LHCN-M2 (cell line): ENCODE data around the gene SCUBE2. TPM values are rescaled to one million over a fixed set of nuclear protein-coding genes. Genes with fewer than 3 reads are reported as not detected.

Experiments
- DNase-seq: peaks from one replicate; pipeline ENCODE4 v3.0.0-alpha.2; 2012; ENCODE audit warnings: low read depth
- polyA plus RNA-seq: library from polyadenylated mRNA; unstranded; fragments of >200 nt; gene quantifications from one replicate; pipeline ENCODE4 v1.2.1, GENCODE V29; 2012; ENCODE audit warnings: missing spikeins
- total RNA-seq: library from RNA; depleted of rRNA; stranded (reverse); fragments of >200 nt; gene quantifications from 2 replicates; pipeline ENCODE4 v1.2.3, GENCODE V29; 2014; rRNA removed

Gene SCUBE2
- 0.06 and 0.11 TPM in 2 replicates for total RNA-seq
- polyA plus RNA-seq: 1.2 TPM

GRCh38 chr11:9091044-9091922, at the start of gene SCUBE2:
TSS of gene SCUBE2 (minus strand) at chr11:9091599. CDS start at chr11:9091528, 71 bp downstream.
- no peak for DNase-seq

GRCh38 chr11:9141186-9141585, 49.8 kb upstream of the SCUBE2 start:
- DNase-seq: no peak

- no peak for DNase-seq
These were observed 48.4 kb upstream of the SCUBE2 start for GRCh38 chr11:9139628-9140357.

GRCh38 chr11:9138612-9139579, 47.5 kb upstream of the SCUBE2 start:
- DNase-seq: peak; percentile 88

GRCh38 chr11:9138133-9138453, 46.7 kb upstream of the SCUBE2 start:
- DNase-seq: no peak

GRCh38 chr11:9137293-9138132, 46.1 kb upstream of the SCUBE2 start:
- DNase-seq: peak; percentile 47

- no peak for DNase-seq
These were observed 45.3 kb upstream of the SCUBE2 start for GRCh38 chr11:9136741-9137140.

GRCh38 chr11:9133956-9134355, 42.6 kb upstream of the SCUBE2 start:
- DNase-seq: no peak

GRCh38 chr11:9132203-9132878, 40.9 kb upstream of the SCUBE2 start:
- DNase-seq: peak; percentile 49

- no peak for DNase-seq
These were observed 38.9 kb upstream of the SCUBE2 start for GRCh38 chr11:9130297-9130696.

- no peak for DNase-seq
These were observed 35.2 kb upstream of the SCUBE2 start for GRCh38 chr11:9126636-9127035.

GRCh38 chr11:9125185-9125886, 33.9 kb upstream of the SCUBE2 start:
- no peak for DNase-seq

GRCh38 chr11:9123595-9124304, 32.4 kb upstream of the SCUBE2 start:
- no peak for DNase-seq

- no peak for DNase-seq
These were observed 30.0 kb upstream of the SCUBE2 start for GRCh38 chr11:9121469-9121796.

- DNase-seq: peak; percentile 78
These were observed 29.5 kb upstream of the SCUBE2 start for GRCh38 chr11:9120664-9121468.

GRCh38 chr11:9118277-9118676, 26.9 kb upstream of the SCUBE2 start:
- DNase-seq: peak; percentile 82

- no peak for DNase-seq
These were observed 20.7 kb upstream of the SCUBE2 start for GRCh38 chr11:9112075-9112474.
